NCI-H510A (cell line): ENCODE measurements around the gene RNU5D-1.
"Not testable (repeated sequence)": the region's sequence is repeated elsewhere in the genome, so short reads cannot be mapped to it uniquely, and the experiment has no call there.

Experiments
- DNase-seq: peaks from one replicate; lab custom pipeline; 2025; lab: John Stamatoyannopoulos, UW

Gene RNU5D-1

GRCh38 chr1:44699375-44699774 lies 31.6 kb downstream of the RNU5D-1 start:
- not testable (repeated sequence) for DNase-seq

GRCh38 chr1:44698138-44698537 lies 32.8 kb downstream of the RNU5D-1 start:
- DNase-seq, result no peak

- DNase-seq, result no peak
Measured at GRCh38 chr1:44696789-44697345, 34.1 kb downstream of the RNU5D-1 start.

GRCh38 chr1:44696101-44696500 lies 34.9 kb downstream of the RNU5D-1 start:
- DNase-seq, result no peak

GRCh38 chr1:44695671-44696070 lies 35.3 kb downstream of the RNU5D-1 start:
- DNase-seq, result no peak

GRCh38 chr1:44694863-44695478 lies 36.0 kb downstream of the RNU5D-1 start:
- DNase-seq, result no peak

GRCh38 chr1:44693900-44694299 lies 37.1 kb downstream of the RNU5D-1 start:
- DNase-seq, result no peak

GRCh38 chr1:44693159-44693558 lies 37.8 kb downstream of the RNU5D-1 start:
- DNase-seq, result no peak

GRCh38 chr1:44689447-44689765 lies 41.6 kb downstream of the RNU5D-1 start:
- DNase-seq, result no peak

- DNase-seq, result no peak
Measured at GRCh38 chr1:44688760-44689446, 42.1 kb downstream of the RNU5D-1 start.

- no peak for DNase-seq
Measured at GRCh38 chr1:44685881-44686280, 45.1 kb downstream of the RNU5D-1 start.

GRCh38 chr1:44685218-44685617 lies 45.8 kb downstream of the RNU5D-1 start:
- no peak for DNase-seq

GRCh38 chr1:44684525-44684924 lies 46.4 kb downstream of the RNU5D-1 start:
- no peak for DNase-seq

GRCh38 chr1:44682883-44683265 lies 48.1 kb downstream of the RNU5D-1 start:
- DNase-seq, result no peak

- DNase-seq, result peak; percentile 65
Measured at GRCh38 chr1:44681905-44682882, 48.8 kb downstream of the RNU5D-1 start.
